Measurements from ENCODE around the gene MIPEP. TPM values are rescaled to one million over a fixed set of nuclear protein-coding genes. Genes with fewer than 3 reads are reported as not detected.

Gene MIPEP
- total RNA-seq, 2 donors from 2014 or later = 60.4 to 107 TPM

DNA sequence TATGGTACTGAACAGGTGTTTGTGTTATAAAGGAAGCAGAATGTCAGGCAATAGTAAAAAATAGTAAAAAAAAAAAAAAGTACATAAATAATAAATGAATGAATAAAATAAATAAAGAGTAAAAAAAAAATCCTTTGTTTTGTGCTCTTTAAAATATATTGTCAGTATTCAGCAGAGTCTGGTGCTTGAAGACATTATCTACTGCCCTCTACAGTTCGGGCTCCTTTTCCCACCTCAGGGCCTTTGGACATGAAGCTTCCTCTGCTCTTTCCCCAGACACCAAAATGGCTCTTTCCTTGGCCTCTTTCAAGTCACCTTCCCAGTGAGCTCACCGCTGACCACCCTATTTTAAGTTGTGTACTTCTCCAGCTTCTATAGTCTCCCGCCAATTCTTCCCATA is 181.5 kb downstream of the MIPEP start:
- Histone ChIP-seq H3K27ac (no peak overlapping the region), H3K4me3 (no peak overlapping the region), H3K4me1 (peaks cover 0 to 9% of the 10 kb centered on the region in 2 donors), H3K9me3 (no peaks in the 10 kb centered on the region), H3K36me3 (no peaks in the 10 kb centered on the region), H3K27me3 (no peaks in the 10 kb centered on the region)
- TF ChIP-seq, protein P1, sequence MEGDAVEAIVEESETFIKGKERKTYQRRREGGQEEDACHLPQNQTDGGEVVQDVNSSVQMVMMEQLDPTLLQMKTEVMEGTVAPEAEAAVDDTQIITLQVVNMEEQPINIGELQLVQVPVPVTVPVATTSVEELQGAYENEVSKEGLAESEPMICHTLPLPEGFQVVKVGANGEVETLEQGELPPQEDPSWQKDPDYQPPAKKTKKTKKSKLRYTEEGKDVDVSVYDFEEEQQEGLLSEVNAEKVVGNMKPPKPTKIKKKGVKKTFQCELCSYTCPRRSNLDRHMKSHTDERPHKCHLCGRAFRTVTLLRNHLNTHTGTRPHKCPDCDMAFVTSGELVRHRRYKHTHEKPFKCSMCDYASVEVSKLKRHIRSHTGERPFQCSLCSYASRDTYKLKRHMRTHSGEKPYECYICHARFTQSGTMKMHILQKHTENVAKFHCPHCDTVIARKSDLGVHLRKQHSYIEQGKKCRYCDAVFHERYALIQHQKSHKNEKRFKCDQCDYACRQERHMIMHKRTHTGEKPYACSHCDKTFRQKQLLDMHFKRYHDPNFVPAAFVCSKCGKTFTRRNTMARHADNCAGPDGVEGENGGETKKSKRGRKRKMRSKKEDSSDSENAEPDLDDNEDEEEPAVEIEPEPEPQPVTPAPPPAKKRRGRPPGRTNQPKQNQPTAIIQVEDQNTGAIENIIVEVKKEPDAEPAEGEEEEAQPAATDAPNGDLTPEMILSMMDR (IDR thresholded peaks at IDR 0.05) = peak in 1 of 2 donors; percentile 47
- no peak for DNase-seq (ENCODE audit: low spot score)

- TF ChIP-seq, protein P1 (IDR thresholded peaks at IDR 0.05) = no peak
Observed at GRCh38 chr13:23705583-23705982, 183.6 kb downstream of the MIPEP start.

DNA sequence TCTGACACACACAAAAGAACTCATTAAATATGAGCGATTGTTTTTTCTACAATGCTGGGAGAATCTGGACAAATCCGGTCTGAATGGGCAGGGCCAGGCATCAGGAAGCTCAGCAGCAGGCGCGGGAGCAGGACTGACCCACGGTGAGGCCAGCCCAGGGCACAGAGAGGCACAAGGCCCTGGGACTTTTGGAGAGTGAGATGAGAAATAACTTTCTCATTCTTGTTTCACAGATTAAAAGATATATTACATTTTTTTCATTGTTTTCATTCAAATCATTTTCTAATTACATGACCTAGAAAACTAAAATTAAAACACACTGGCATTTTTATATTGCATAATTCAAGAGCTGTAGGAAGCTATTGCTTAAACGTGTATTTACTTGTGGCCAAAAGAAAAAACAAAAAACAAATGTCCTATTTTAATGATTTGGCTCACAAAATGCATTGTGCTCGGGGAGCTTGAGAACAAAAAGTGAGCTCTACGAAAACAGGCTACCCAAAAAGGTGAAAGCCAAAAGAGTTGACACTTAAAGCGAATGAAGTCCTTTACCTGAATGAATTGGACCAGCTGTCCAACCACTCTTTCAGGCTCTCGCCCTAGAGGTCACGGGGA is 185.8 kb downstream of the MIPEP start:
- TF ChIP-seq, protein P1 (IDR thresholded peaks at IDR 0.05) = no peak
- no peak overlapping the region for H3K4me3 ChIP-seq
- no peaks in the 10 kb centered on the region for H3K36me3 ChIP-seq
- H3K4me1 ChIP-seq = peaks cover 0 to 12% of the 10 kb centered on the region in 2 donors
- no peaks in the 10 kb centered on the region for H3K9me3 ChIP-seq
- no peaks in the 10 kb centered on the region for H3K27me3 ChIP-seq
- peak overlapping the region; percentile 37 for H3K27ac ChIP-seq
- DNase-seq (ENCODE audit: low spot score) = no peak

More at GRCh38 chr13:23705583-23705982, 183.6 kb downstream of the MIPEP start:
- Histone ChIP-seq H3K4me1 (peaks cover 0 to 18% of the 10 kb centered on the region in 2 donors), H3K27ac (no peak overlapping the region), H3K9me3 (no peaks in the 10 kb centered on the region), H3K4me3 (no peak overlapping the region), H3K36me3 (no peaks in the 10 kb centered on the region), H3K27me3 (no peaks in the 10 kb centered on the region)
- DNase-seq (ENCODE audit: low spot score) = no peak

DNA sequence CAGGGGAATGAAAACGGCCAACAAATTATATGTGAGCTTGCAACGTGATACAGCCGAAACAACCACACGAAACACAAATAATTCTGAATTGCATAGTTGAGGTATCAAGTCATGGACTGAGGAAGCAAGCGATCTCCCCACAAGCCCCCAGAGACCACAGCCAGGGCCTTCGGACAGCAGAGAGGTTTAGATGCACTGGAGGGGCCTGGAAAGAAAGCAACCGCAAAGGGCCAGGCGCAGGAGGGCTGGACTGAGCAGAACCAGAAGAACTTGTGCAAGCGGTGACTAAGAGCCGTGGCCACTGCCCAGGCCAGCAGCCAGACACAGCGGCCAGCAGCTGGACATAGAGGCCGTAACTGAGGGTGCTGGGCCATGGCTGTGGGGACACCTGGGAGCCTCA is 187.6 kb downstream of the MIPEP start:
- no peaks in the 10 kb centered on the region for H3K36me3 ChIP-seq
- H3K9me3 ChIP-seq = no peaks in the 10 kb centered on the region
- peak overlapping the region; percentile 37 to 68 for H3K27ac ChIP-seq
- H3K4me3 ChIP-seq = no peak overlapping the region
- DNase-seq (ENCODE audit: low spot score) = peak; percentile 92
- no peaks in the 10 kb centered on the region for H3K27me3 ChIP-seq
- TF ChIP-seq, protein P1 (IDR thresholded peaks at IDR 0.05) = no peak
- peaks cover 0 to 12% of the 10 kb centered on the region in 2 donors for H3K4me1 ChIP-seq

DNA sequence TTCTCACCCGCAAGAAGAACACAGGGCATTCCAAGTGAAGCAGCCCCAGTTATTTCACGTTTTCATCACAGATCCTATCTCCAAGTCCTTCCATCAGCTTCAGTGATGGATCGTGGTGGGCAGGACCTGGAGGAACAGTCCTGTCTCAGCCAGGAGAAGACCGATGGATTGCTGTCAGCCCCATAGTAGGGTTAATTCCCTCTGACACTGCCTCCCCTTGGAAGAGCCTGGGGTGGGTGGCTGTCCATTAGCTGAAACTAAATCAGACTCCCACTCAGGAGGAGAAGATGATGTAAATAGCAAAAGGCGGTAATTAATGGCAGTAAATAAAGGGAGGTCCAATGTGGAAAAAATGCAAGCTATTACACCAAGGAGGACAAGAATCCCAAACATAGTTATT is 188.0 kb downstream of the MIPEP start:
- TF ChIP-seq, protein P1 (IDR thresholded peaks at IDR 0.05) = no peak
- Histone ChIP-seq H3K27me3 (no peaks in the 10 kb centered on the region), H3K36me3 (no peaks in the 10 kb centered on the region), H3K4me3 (no peak overlapping the region), H3K4me1 (peaks cover 0 to 12% of the 10 kb centered on the region in 2 donors), H3K9me3 (no peaks in the 10 kb centered on the region), H3K27ac (peak overlapping the region; percentile 30 to 68)
- DNase-seq (ENCODE audit: low spot score) = no peak

GRCh38 chr13:23699271-23699670 is 189.9 kb downstream of the MIPEP start:
- Histone ChIP-seq H3K36me3 (no peaks in the 10 kb centered on the region), H3K4me1 (peaks cover 0 to 17% of the 10 kb centered on the region in 2 donors), H3K9me3 (no peaks in the 10 kb centered on the region), H3K4me3 (no peak overlapping the region), H3K27ac (no peak overlapping the region), H3K27me3 (no peaks in the 10 kb centered on the region)
- TF ChIP-seq, protein P1 (IDR thresholded peaks at IDR 0.05) = no peak
- no peak for DNase-seq (ENCODE audit: low spot score)
